ENCODE measurements around the gene BNIP2.

DNA sequence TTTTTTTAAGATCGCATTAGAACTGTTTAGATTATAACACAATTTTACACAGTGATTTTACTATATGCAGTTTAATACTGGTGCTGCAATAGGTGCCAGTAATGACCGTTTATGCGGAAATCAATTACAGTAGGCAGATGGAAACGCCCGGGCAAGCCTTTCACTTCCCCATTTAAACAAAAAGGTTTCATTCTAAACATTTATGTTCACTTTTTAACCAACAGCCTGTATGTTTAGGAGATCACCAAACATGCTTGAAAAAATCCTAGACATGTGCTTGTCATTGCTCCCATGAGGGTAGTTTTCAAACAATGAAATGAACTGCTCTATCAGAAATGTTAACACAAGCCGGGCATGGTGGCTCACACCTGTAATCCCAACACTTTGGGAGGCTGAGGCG lies 2.7 kb downstream of the BNIP2 start:
- TF ChIP-seq POLR2A (IDR thresholded peaks at IDR 0.05; ENCODE audit: low read depth): no peak
- TF ChIP-seq POLR2AphosphoS5 (IDR thresholded peaks at IDR 0.05): no peak
